Measurements from ENCODE around the gene THBS2. TPM values are rescaled to one million over a fixed set of nuclear protein-coding genes. Genes with fewer than 3 reads are reported as not detected.
"Not testable (repeated sequence)": the region's sequence is repeated elsewhere in the genome, so short reads cannot be mapped to it uniquely, and the experiment has no call there.

THBS2 gene
- total and polyA plus RNA-seq, 2 of the 8 experiments (the other 6 are each of a cell fraction or from before 2014, with no cell fraction given), result 11.0 to 22.5 TPM

- H3K14ac ChIP-seq (ENCODE audit: insufficient read length); POLR2A ChIA-PET (ENCODE audit: partially characterized antibody); H3K56ac ChIP-seq (replicated peaks; ENCODE audit: insufficient read length, low read depth, low read length); H2BK5ac ChIP-seq (ENCODE audit: low read depth, low read length); H3K23me2 ChIP-seq (ENCODE audit: low read depth, low read length); H4K91ac ChIP-seq (replicated peaks; ENCODE audit: insufficient read length, low read length); H3K18ac ChIP-seq (ENCODE audit: extremely low read depth, low read length); DNase-seq (ENCODE audit: low read depth in 1 of 2, low spot score in 2 of 2); FAIRE-seq; H3K23ac ChIP-seq (ENCODE audit: insufficient read length); H3K4ac ChIP-seq (replicated peaks; ENCODE audit: insufficient read length, low read depth, low read length); H3K9me3 ChIP-seq (ENCODE audit: insufficient read depth in 2 of 2, low read depth in 1 of 2, low read length in 1 of 2); H2AK5ac ChIP-seq (ENCODE audit: low read depth, low read length); H3K27ac ChIP-seq (ENCODE audit: low read depth, low read length); H2BK20ac ChIP-seq (ENCODE audit: low read length); H3K9ac ChIP-seq (replicated peaks in 1 of 4; ENCODE audit: extremely low read depth in 1 of 4, low read depth in 3 of 4, low read length in 3 of 4); H3K79me1 ChIP-seq (ENCODE audit: low read depth, low read length); H3K4me3 ChIP-seq (ENCODE audit: extremely low read depth in 1 of 4, insufficient read depth in 2 of 4, low read depth in 3 of 4, low read length in 4 of 4); H3K27me3 ChIP-seq (replicated peaks in 1 of 4; ENCODE audit: control insufficient read depth in 3 of 4, extremely low read depth in 1 of 4, insufficient read depth in 3 of 4, low read length in 3 of 4); H4K5ac ChIP-seq (ENCODE audit: insufficient read length, low read depth, low read length); H3K36me3 ChIP-seq (ENCODE audit: control insufficient read depth in 2 of 4, insufficient read depth in 4 of 4, low read length in 3 of 4); H2BK120ac ChIP-seq (replicated peaks; ENCODE audit: low read depth, low read length); H3K4me1 ChIP-seq (replicated peaks in 1 of 4; ENCODE audit: control insufficient read depth in 3 of 4, insufficient read depth in 4 of 4, low read length in 3 of 4); H2AFZ ChIP-seq (ENCODE audit: low read length); H2BK12ac ChIP-seq (ENCODE audit: low read depth, low read length); H4K20me1 ChIP-seq (replicated peaks in 1 of 2; ENCODE audit: control insufficient read depth in 1 of 2, insufficient read depth in 2 of 2, low read length in 2 of 2); H3K79me2 ChIP-seq (ENCODE audit: control insufficient read depth in 1 of 2, insufficient read depth in 2 of 2, low read length in 2 of 2); H2BK15ac ChIP-seq (ENCODE audit: low read length); H4K8ac ChIP-seq (ENCODE audit: extremely low read depth, insufficient read depth, low read length): not testable (repeated sequence)
- CTCF ChIA-PET (ENCODE audit: partially characterized antibody), result interaction anchor here (1.2 kb wide), 1 partner anchor 12 kb away, joined by 4 read pairs; no protein-coding TSS in a partner anchor
- 0 out of 4 replicates have a peak overlapping the region, but pooled peaks of 1 of the 2 experiments have one; percentile 14 for H3K4me2 ChIP-seq (ENCODE audit: insufficient read depth in 1 of 2, low read depth in 2 of 2, low read length in 2 of 2)
Observed at GRCh38 chr6:169270077-169270380, 16.4 kb upstream of the THBS2 start.

All from H1 (cell line).